Activated CD4-positive, CD25-positive, alpha-beta regulatory T cell treated with anti-CD3 and anti-CD28 coated beads, Interleukin-2, amount 50 U/mL, for 24 hours (primary cell): Measurements from ENCODE around the gene LSP1.
A peak's percentile ranks its signal among the peaks of the same experiment; 100 is the strongest.
"Not testable (repeated sequence)": the region's sequence is repeated elsewhere in the genome, so short reads cannot be mapped to it uniquely, and the experiment has no call there.

ENCODE experiments used
- ATAC-seq, 2 donors: fragments of 150-1000 bp; cut with Tn5 transposase; one replicate each; pipeline ENCODE4 v1.10.0; 2021; ENCODE audit warnings: mild to moderate bottlenecking in 1 of 2, moderate library complexity in 1 of 2

The LSP1 gene

GRCh38 chr11:1864831-1865665 is 12.2 kb downstream of the LSP1 start:
- ATAC-seq = no peak

GRCh38 chr11:1866226-1866625 is 13.3 kb downstream of the LSP1 start:
- no peak for ATAC-seq

- ATAC-seq = no peak
Measured at GRCh38 chr11:1866776-1867175, 13.9 kb downstream of the LSP1 start.

GRCh38 chr11:1867381-1867780 is 14.5 kb downstream of the LSP1 start:
- no peak for ATAC-seq

- no peak for ATAC-seq
Measured at GRCh38 chr11:1868056-1868635, 15.3 kb downstream of the LSP1 start.

GRCh38 chr11:1868636-1869291 is 15.9 kb downstream of the LSP1 start:
- ATAC-seq = no peak

- no peak for ATAC-seq
Measured at GRCh38 chr11:1869427-1870325, 16.8 kb downstream of the LSP1 start.

GRCh38 chr11:1870326-1870696 is 17.4 kb downstream of the LSP1 start:
- no peak for ATAC-seq

- ATAC-seq = peak; percentile 54 to 57
Measured at GRCh38 chr11:1870721-1871466, 18.0 kb downstream of the LSP1 start.

GRCh38 chr11:1871531-1871930 is 18.6 kb downstream of the LSP1 start:
- no peak for ATAC-seq

- no peak for ATAC-seq
Measured at GRCh38 chr11:1872267-1872985, 19.5 kb downstream of the LSP1 start.

- no peak for ATAC-seq
Measured at GRCh38 chr11:1873048-1873812, 20.3 kb downstream of the LSP1 start.

GRCh38 chr11:1873813-1874150 is 20.9 kb downstream of the LSP1 start:
- not testable (repeated sequence) for ATAC-seq

- ATAC-seq = not testable (repeated sequence)
Measured at GRCh38 chr11:1874441-1875092, 21.7 kb downstream of the LSP1 start.

GRCh38 chr11:1875093-1875850 is 22.4 kb downstream of the LSP1 start:
- no peak for ATAC-seq

- not testable (repeated sequence) for ATAC-seq
Measured at GRCh38 chr11:1875851-1876301, 23.0 kb downstream of the LSP1 start.

- no peak for ATAC-seq
Measured at GRCh38 chr11:1876361-1877063, 23.6 kb downstream of the LSP1 start.
